LNCaP clone FGC (cell line): ENCODE data around the gene AATK.

ENCODE experiments used
- DNase-seq: peaks from one replicate; pipeline ENCODE4 v3.0.0-alpha.2; 2011; ENCODE audit warnings: low read depth
- H3K4me3 ChIP-seq: 2 replicates; pipeline ENCODE4 v1.5.1; 2011; ENCODE audit warnings: mild to moderate bottlenecking, low read depth, low read length, control low read depth
- TF ChIP-seq, protein P1 (sequence below): IDR thresholded peaks from 2 replicates; pipeline ENCODE4 v1.5.1; 2012; ENCODE audit warnings: mild to moderate bottlenecking; ENCODE audit not compliant: control insufficient read depth, insufficient read depth; ENCODE audit errors: extremely low read depth

Gene AATK, protein sequence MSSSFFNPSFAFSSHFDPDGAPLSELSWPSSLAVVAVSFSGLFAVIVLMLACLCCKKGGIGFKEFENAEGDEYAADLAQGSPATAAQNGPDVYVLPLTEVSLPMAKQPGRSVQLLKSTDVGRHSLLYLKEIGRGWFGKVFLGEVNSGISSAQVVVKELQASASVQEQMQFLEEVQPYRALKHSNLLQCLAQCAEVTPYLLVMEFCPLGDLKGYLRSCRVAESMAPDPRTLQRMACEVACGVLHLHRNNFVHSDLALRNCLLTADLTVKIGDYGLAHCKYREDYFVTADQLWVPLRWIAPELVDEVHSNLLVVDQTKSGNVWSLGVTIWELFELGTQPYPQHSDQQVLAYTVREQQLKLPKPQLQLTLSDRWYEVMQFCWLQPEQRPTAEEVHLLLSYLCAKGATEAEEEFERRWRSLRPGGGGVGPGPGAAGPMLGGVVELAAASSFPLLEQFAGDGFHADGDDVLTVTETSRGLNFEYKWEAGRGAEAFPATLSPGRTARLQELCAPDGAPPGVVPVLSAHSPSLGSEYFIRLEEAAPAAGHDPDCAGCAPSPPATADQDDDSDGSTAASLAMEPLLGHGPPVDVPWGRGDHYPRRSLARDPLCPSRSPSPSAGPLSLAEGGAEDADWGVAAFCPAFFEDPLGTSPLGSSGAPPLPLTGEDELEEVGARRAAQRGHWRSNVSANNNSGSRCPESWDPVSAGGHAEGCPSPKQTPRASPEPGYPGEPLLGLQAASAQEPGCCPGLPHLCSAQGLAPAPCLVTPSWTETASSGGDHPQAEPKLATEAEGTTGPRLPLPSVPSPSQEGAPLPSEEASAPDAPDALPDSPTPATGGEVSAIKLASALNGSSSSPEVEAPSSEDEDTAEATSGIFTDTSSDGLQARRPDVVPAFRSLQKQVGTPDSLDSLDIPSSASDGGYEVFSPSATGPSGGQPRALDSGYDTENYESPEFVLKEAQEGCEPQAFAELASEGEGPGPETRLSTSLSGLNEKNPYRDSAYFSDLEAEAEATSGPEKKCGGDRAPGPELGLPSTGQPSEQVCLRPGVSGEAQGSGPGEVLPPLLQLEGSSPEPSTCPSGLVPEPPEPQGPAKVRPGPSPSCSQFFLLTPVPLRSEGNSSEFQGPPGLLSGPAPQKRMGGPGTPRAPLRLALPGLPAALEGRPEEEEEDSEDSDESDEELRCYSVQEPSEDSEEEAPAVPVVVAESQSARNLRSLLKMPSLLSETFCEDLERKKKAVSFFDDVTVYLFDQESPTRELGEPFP (N-terminal part only)

DNA sequence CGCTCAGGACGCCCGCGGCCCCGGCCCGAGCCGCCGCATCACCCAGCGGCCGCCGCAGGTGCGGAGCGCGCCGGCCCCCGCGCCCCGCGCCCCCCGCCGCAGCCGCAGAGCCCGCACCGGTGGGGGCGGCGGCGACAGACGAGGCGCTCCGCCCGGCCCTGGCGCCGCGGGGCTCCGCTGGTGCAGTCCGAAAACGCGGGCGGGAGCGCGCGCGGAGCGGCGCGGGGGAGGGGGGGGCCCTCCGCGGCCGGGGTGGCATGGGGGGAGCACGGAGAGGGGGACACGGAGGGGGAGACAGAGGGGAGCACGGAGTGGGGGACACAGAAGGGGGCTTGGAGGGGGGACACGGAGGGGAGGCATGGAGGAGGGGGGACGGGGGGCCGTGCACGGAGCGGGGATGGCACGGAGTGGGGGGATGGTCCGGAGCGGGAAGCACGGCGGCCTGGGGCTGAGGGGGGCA, at the start of gene AATK:
Gene AATK, minus strand, starts transcription at position 189 of the 460 bp plus-strand sequence. CDS start 229 bp downstream, outside the sequence.
- H3K4me3 ChIP-seq, result no peak within 1 kb of the TSS
- TF ChIP-seq, protein P1, sequence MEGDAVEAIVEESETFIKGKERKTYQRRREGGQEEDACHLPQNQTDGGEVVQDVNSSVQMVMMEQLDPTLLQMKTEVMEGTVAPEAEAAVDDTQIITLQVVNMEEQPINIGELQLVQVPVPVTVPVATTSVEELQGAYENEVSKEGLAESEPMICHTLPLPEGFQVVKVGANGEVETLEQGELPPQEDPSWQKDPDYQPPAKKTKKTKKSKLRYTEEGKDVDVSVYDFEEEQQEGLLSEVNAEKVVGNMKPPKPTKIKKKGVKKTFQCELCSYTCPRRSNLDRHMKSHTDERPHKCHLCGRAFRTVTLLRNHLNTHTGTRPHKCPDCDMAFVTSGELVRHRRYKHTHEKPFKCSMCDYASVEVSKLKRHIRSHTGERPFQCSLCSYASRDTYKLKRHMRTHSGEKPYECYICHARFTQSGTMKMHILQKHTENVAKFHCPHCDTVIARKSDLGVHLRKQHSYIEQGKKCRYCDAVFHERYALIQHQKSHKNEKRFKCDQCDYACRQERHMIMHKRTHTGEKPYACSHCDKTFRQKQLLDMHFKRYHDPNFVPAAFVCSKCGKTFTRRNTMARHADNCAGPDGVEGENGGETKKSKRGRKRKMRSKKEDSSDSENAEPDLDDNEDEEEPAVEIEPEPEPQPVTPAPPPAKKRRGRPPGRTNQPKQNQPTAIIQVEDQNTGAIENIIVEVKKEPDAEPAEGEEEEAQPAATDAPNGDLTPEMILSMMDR, result no peak
- no peak for DNase-seq

DNA sequence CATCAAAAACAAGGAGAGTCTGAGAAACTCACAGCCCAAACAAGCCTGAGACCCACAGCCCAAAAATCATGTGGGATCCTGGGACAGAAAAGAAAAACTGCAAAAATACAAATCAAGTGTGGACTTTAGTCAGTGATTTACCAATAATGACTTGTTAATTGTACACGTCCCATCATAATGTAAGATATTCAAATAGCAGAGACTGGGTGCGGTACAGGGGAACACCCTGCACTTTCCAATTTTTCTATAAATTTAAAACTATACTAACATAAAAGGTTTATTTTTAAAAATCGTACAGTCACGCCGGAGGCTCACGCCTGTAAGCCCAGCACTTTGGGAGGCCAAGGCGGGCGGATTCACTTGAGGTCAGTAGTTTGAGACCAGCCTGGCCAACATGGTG, 48.0 kb upstream of the AATK start:
- no peak for DNase-seq
- H3K4me3 ChIP-seq, result no peak overlapping the region
- TF ChIP-seq, protein P1, result no peak

DNA sequence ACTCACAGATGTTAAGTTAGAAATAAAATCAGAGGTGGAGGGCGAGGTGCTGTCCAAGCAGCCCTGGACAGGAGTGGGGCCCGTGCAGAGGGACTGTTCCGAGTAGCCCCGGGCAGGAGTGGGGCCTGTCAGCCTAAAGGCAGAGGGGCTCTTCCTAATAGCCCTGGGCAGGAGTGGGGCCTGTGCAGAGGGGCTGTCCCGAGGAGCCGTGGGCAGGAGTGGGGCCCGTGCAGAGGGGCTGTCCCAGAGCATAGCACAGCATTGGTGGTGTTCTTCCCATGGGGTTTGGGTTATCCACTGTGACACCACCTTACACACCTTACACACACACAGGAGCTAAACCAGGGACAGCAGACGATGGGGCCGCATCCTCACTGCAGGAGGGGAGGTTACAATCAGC, 46.3 kb upstream of the AATK start:
- DNase-seq, result no peak
- no peak overlapping the region for H3K4me3 ChIP-seq
- TF ChIP-seq, protein P1, result no peak

DNA sequence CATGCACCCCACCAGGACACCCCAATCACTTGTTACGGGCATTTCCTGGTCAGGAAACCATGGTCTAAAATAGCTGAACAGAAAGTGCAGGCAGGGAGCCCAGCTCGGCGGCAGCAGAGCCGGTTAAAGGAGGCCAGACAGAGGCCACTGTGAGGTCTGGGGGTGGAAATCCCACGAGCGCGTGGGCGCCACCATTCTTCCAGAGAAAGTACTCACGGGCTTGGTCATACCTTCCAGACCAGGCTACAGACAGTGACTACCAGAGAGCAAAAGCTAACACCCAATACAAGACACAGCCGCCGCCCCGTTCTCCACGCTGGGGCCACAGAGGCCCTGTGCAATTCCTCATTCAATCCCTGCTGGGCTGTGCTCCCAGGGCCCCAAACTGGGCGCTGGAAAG, 44.8 kb upstream of the AATK start:
- TF ChIP-seq, protein P1, result no peak
- H3K4me3 ChIP-seq, result no peak overlapping the region
- DNase-seq, result no peak

DNA sequence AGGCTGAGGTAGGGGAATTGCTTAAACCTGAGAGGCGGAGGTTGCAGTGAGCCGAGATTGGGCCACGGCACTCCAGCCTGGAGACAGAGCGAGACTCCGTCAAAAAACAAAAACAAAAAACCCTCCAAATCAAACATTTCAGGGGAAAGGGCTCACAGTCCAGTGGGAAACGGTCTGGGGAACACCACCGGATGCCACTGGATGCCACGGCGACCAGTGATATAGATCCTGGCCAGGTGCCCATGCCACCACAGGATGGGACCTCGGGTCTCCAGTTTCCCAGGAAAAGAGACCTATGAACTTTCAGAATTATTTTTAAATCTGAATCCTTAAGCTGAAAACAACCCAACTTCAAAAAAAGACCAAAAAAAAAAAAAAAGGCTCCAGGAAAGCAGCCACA, 44.4 kb upstream of the AATK start:
- no peak overlapping the region for H3K4me3 ChIP-seq
- TF ChIP-seq, protein P1, result no peak
- no peak for DNase-seq

DNA sequence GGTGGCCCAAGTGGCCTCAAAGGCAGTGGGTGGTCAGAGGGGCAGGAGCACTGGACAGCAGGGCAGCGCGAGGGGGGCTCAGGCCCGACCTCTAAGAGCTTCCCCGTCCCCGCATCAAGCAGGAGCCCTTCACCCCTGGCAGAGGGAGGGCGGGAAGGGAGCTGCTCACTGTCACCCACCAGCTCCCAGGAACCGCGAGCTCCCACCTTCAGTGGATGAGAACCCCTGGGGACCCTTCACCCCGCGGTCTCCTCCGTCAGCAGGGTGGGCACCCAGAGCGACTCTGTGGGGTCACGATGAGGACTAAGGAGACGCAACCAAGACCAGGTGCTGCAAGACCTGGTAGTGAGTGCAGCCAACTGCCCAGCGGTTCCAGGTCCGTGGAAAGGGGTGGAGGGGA, 43.1 kb upstream of the AATK start:
- DNase-seq, result no peak
- TF ChIP-seq, protein P1, result no peak
- no peak overlapping the region for H3K4me3 ChIP-seq
